ENCODE data around the gene MYO16.

- TF ChIP-seq POLR2A (IDR thresholded peaks at IDR 0.05; ENCODE audit: low read depth, low read length) (no peak), PAX5 (IDR thresholded peaks at IDR 0.05; ENCODE audit: insufficient read depth, low read length, severe bottlenecking) (no peak)
These were observed 406.8 kb downstream of the MYO16 start for GRCh38 chr13:109036078-109036780.

Measured in GM12891 (cell line).